22Rv1 (cell line): Measurements from ENCODE around the gene LDLRAD2.

Experiments used
- ZFX ChIP-seq: fragments of 450-650 bp; IDR thresholded peaks from 2 replicates; pipeline ENCODE4 v1.6.1; 2017; ENCODE audit warnings: antibody characterized with exemption, borderline replicate concordance
- TF ChIP-seq, protein P1 (sequence below): fragments of 450-650 bp; IDR thresholded peaks from 2 replicates; pipeline ENCODE4 v1.5.1; 2017; ENCODE audit warnings: mild to moderate bottlenecking

DNA sequence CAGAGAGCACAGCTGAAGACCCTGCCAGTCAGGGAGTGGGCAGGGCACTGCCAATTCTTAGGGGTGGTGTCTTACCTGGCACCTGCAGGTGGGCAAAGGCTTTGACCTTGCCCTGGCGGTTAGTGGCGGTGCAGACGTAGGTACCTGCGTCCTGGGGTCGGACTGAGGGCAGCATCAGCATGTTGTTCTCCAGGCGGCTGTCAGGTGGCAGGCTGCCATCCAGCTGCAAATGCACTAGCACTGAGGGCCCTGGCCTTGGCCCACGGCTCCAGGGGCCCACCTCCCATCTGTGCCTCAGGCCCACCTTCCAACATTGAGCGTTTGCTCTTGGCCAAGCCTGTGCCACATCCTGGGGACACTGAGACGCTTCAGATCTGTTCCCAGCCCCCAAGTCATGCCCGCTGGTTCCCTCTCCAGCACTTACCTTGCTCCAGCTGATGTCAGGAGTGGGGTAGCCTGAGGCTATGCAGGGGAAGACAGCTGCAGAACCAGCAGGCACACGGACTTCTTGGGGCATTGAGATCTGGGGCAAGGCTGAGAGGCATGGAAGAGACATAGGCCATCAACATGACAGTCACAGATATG lies 21.4 kb downstream of the LDLRAD2 start:
- TF ChIP-seq, protein P1, sequence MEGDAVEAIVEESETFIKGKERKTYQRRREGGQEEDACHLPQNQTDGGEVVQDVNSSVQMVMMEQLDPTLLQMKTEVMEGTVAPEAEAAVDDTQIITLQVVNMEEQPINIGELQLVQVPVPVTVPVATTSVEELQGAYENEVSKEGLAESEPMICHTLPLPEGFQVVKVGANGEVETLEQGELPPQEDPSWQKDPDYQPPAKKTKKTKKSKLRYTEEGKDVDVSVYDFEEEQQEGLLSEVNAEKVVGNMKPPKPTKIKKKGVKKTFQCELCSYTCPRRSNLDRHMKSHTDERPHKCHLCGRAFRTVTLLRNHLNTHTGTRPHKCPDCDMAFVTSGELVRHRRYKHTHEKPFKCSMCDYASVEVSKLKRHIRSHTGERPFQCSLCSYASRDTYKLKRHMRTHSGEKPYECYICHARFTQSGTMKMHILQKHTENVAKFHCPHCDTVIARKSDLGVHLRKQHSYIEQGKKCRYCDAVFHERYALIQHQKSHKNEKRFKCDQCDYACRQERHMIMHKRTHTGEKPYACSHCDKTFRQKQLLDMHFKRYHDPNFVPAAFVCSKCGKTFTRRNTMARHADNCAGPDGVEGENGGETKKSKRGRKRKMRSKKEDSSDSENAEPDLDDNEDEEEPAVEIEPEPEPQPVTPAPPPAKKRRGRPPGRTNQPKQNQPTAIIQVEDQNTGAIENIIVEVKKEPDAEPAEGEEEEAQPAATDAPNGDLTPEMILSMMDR: no peak
- no peak for TF ChIP-seq ZFX
